ENCODE results near the gene EGFR.

DNA sequence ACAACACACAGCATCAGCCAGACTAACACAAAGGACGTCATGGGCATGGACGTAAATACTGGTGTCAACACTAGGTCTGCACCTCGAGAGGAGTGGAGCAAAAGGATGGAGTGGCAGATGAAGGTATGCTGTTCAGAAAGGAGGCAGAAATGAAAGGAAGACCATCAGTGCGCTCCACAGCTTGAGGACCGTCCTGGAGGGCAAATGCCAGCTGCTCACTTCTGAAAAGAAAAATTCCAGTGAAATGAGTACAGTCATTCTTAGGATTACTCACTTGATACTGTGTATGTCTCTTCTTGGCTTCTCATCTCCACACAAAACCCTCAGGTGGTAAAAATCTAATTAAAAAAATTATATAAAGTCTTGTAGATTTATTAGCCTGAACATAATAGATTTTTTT, 44.8 kb downstream of the EGFR start:
- TF ChIP-seq, protein P1, sequence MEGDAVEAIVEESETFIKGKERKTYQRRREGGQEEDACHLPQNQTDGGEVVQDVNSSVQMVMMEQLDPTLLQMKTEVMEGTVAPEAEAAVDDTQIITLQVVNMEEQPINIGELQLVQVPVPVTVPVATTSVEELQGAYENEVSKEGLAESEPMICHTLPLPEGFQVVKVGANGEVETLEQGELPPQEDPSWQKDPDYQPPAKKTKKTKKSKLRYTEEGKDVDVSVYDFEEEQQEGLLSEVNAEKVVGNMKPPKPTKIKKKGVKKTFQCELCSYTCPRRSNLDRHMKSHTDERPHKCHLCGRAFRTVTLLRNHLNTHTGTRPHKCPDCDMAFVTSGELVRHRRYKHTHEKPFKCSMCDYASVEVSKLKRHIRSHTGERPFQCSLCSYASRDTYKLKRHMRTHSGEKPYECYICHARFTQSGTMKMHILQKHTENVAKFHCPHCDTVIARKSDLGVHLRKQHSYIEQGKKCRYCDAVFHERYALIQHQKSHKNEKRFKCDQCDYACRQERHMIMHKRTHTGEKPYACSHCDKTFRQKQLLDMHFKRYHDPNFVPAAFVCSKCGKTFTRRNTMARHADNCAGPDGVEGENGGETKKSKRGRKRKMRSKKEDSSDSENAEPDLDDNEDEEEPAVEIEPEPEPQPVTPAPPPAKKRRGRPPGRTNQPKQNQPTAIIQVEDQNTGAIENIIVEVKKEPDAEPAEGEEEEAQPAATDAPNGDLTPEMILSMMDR (IDR thresholded peaks at IDR 0.05; ENCODE audit: low read depth, low read length) = no peak
- no peak for TF ChIP-seq POLR2A (IDR thresholded peaks at IDR 0.05; ENCODE audit: extremely low read depth, insufficient read length)
